Cardiac muscle cell (in vitro differentiated cells and primary cell): Measurements from ENCODE around the gene KCNT1. TPM values are rescaled to one million over a fixed set of nuclear protein-coding genes. Genes with fewer than 3 reads are reported as not detected.

ENCODE experiments used
- DNase-seq, 2 donors: peaks; one replicate each; pipeline versions ENCODE4 v3.0.0 to v3.0.0-alpha.2; 2010 to 2017; ENCODE audit warnings: low read depth in 1 of 2, low spot score in 1 of 2
- H3K27ac ChIP-seq: fragments of 200-600 bp; sonication (generic); 2 replicates; pipeline ENCODE4 v1.5.1; 2016
- H3K27me3 ChIP-seq: fragments of 200-600 bp; sonication (generic); 2 replicates; pipeline ENCODE4 v1.6.0; 2016; ENCODE audit warnings: control low read depth
- H3K36me3 ChIP-seq: fragments of 200-600 bp; sonication (generic); 2 replicates; pipeline ENCODE4 v1.5.1; 2016; ENCODE audit warnings: control low read depth
- H3K4me1 ChIP-seq: fragments of 200-600 bp; sonication (generic); 2 replicates; pipeline ENCODE4 v1.8.1; 2017; ENCODE audit warnings: low read depth, mild to moderate bottlenecking, mixed run types
- H3K4me3 ChIP-seq: fragments of 200-600 bp; sonication (generic); 2 replicates; pipeline ENCODE4 v1.5.1; 2016; ENCODE audit warnings: mild to moderate bottlenecking
- H3K9me3 ChIP-seq: fragments of 200-600 bp; sonication (generic); 2 replicates; pipeline ENCODE4 v1.5.1; 2017; ENCODE audit warnings: low read depth, mild to moderate bottlenecking, control low read depth
- CTCF ChIP-seq: IDR thresholded peaks from 2 replicates; pipeline ENCODE4 v1.5.1; 2012; ENCODE audit warnings: low read depth, mild to moderate bottlenecking, low read length
- polyA plus RNA-seq: library from polyadenylated mRNA; unstranded; fragments of >200 nt; fragmentation: Nextera tagmentation; extraction: Ambion mirVana; gene quantifications from 2 replicates; pipeline ENCODE4 v1.2.1, GENCODE V29; 2016
- total RNA-seq: library from RNA; depleted of rRNA; stranded (reverse); fragments of >200 nt; gene quantifications from 2 replicates; pipeline ENCODE4 v1.2.3, GENCODE V29; 2016

The KCNT1 gene
- total and polyA plus RNA-seq, 2 experiments from 2014 or later, result 0.12 to 0.20 TPM

DNA sequence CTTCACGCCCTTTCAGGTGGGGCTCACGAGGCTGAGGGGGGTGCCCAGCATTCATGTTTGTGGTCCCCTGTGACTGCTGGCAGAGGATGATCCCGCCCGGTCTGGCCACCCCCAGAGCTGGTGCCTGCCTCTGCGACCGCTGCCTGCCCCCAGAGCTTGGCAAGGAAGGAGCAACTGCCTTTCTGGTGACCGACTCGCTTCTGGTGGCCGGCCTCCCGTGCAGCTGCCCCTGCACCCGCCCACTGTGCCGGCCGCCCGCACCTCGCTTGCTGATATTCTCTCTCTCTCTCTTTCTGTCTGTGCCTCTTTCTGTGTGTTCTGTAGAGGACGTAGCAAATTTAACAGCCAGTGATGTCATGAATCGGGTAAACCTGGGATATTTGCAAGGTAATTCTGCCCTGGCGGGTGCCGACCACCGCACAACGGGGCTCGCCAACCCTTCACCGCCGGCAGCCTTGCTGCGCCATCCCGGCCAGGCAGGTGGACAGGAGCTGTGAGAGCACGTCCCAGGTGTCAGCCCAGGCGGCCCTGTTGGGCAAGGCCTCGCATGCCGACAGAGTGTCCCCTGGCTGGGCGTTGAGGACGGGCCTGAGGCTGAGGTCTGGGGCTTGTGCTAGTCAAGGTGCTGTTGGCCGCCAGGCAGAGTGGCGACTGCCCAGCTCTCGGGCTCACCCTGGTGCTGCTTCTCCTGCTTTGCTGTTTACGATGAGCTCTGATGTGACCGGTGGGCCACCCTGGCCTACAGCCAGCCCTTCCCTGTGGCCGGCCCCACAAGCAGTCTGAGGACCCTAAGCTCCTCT, 86.0 kb downstream of the KCNT1 start:
- no peak for DNase-seq
- H3K9me3 ChIP-seq, result no peaks in the 10 kb centered on the region
- no peak for TF ChIP-seq CTCF
- no peaks in the 10 kb centered on the region for H3K27me3 ChIP-seq
- H3K36me3 ChIP-seq, result no peaks in the 10 kb centered on the region
- no peaks in the 10 kb centered on the region for H3K4me1 ChIP-seq
- H3K4me3 ChIP-seq, result no peak overlapping the region
- no peak overlapping the region for H3K27ac ChIP-seq

DNA sequence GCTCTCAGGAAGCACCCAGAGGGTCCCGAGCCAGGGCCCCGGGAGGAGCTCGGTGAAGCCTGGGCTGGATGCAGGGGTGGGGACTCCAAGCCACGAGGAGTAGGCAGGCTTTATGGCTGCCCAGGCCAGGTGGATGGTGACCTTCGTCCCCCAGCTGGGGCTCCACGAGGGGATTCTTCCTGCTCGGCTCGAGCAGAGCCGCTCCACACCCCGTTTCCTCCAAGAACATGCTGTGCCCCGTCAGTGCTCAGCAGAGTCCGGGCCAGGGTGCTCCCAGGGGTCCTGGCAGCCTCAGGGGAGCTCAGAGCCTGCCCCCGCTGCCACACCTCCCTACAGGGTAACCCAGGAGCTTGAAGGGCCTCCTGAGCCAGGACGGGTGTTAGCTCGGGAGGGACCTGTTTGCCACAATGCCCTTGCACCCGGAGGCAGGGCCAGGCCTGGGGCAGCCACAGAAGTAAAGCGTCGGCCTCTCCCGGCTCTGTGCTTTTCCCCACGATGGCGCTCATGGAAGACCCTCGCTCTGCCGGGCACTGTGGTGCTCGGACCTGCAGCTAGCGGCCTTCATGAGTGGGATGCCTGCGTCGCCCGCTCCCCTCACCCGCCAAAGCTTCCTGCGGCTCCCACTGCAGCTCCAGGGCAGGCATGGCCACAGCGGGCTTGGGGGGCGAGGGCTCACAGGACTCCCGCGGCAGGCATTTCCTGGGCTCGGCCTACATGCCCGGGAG, 86.8 kb downstream of the KCNT1 start:
- no peak overlapping the region for H3K4me3 ChIP-seq
- no peaks in the 10 kb centered on the region for H3K27me3 ChIP-seq
- no peak overlapping the region for H3K27ac ChIP-seq
- no peak for DNase-seq
- H3K36me3 ChIP-seq, result no peaks in the 10 kb centered on the region
- TF ChIP-seq CTCF, result no peak
- H3K9me3 ChIP-seq, result no peaks in the 10 kb centered on the region
- H3K4me1 ChIP-seq, result no peaks in the 10 kb centered on the region

DNA sequence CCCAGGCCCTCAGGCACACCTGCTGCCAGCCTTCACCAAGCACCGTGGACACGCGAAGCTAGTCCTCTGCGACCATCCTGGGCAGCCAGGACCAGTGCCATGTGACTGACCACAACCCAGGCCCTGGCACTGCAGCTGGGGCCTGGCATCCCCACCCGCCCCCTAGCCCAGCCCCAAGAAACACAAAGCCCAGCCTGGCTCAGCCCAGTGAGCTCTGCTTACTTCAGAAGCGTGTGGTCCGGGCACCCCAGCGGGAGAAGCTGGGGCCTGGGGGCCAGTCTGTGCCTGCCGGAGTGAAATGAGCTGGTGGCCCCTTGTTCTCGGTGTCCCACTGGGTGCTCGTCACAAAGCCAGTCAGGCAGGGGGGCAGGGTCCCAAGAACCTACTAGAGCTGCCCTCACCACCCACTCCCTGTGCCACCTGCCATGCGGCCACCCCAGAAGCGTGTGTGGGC, 87.9 kb downstream of the KCNT1 start:
- TF ChIP-seq CTCF, result no peak
- Histone ChIP-seq H3K36me3 (no peaks in the 10 kb centered on the region), H3K27ac (no peak overlapping the region), H3K4me3 (no peak overlapping the region), H3K4me1 (no peaks in the 10 kb centered on the region), H3K9me3 (no peaks in the 10 kb centered on the region), H3K27me3 (no peaks in the 10 kb centered on the region)
- DNase-seq, result no peak

GRCh38 chr9:135790356-135790755, 88.4 kb downstream of the KCNT1 start:
- Histone ChIP-seq H3K36me3 (no peaks in the 10 kb centered on the region), H3K4me1 (no peaks in the 10 kb centered on the region), H3K9me3 (no peaks in the 10 kb centered on the region), H3K4me3 (no peak overlapping the region), H3K27me3 (no peaks in the 10 kb centered on the region), H3K27ac (no peak overlapping the region)
- DNase-seq, result no peak
- TF ChIP-seq CTCF, result no peak

DNA sequence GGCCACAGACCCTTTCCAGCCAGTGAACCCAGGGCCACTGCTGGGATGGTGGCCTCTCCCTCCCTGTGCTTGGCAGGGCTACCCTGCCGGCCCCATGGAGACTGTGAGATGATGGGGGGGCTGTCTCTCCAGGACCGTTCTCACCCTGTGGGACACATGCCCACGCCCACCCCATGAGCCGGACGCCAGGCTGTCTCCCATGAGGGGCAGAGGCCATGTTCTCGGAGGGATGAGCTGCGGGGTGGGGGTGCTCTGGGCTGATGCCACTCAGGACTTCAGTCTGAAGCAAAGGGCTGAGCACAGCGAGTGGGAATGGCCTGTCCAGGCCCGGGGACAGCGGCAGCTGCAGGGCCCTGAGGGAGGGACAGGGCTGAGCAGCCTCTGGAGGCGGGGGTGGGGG, 88.9 kb downstream of the KCNT1 start:
- H3K4me1 ChIP-seq, result no peaks in the 10 kb centered on the region
- H3K27me3 ChIP-seq, result no peaks in the 10 kb centered on the region
- no peak overlapping the region for H3K4me3 ChIP-seq
- no peaks in the 10 kb centered on the region for H3K9me3 ChIP-seq
- H3K36me3 ChIP-seq, result no peaks in the 10 kb centered on the region
- no peak for DNase-seq
- no peak overlapping the region for H3K27ac ChIP-seq
- TF ChIP-seq CTCF, result no peak
